HFFc6 (cell line): ENCODE measurements around the gene ATP2C2. TPM values are rescaled to one million over a fixed set of nuclear protein-coding genes. Genes with fewer than 3 reads are reported as not detected.

Source experiments
- DNase-seq: peaks from one replicate; pipeline ENCODE4 v3.0.0-alpha.2; 2018
- H3K27ac Mint-ChIP-seq: 2 replicates; pipeline ENCODE4 v1.8.0; 2020; ENCODE audit warnings: mild to moderate bottlenecking, mixed read lengths
- H3K27me3 Mint-ChIP-seq: 2 replicates; pipeline ENCODE4 v1.8.0; 2021; ENCODE audit warnings: mild to moderate bottlenecking, moderate library complexity, mixed read lengths; ENCODE audit not compliant: insufficient read depth
- H3K36me3 Mint-ChIP-seq: 2 replicates; pipeline ENCODE4 v1.8.0; 2021; ENCODE audit warnings: low read depth, mixed read lengths
- H3K4me1 Mint-ChIP-seq: 2 replicates; pipeline ENCODE4 v1.8.0; 2020; ENCODE audit warnings: low read depth, mixed read lengths
- H3K4me3 Mint-ChIP-seq: 2 replicates; pipeline ENCODE4 v1.8.0; 2020; ENCODE audit warnings: mild to moderate bottlenecking, moderate library complexity, mixed read lengths
- H3K9me3 Mint-ChIP-seq: 2 replicates; pipeline ENCODE4 v1.8.0; 2020; ENCODE audit warnings: mild to moderate bottlenecking, mixed read lengths
- CTCF ChIP-seq: fragments of 200-600 bp; sonication (generic); IDR thresholded peaks from 2 replicates; pipeline ENCODE4 v1.5.0; 2021; ENCODE audit warnings: antibody characterized with exemption, mild to moderate bottlenecking
- long read RNA-seq: library from polyadenylated mRNA; unstranded; transcript quantifications from one replicate; pipeline ENCODE4 v2.0.0, GENCODE V29; 2019
- total RNA-seq, 6 experiments: library from RNA; stranded (reverse); fragmentation: NEBNext Ultra II Directional; extraction: Animal tissue kit (Norgen Biotek cat#: 25700); gene quantifications; 2 replicates in 1 of 6; 3 replicates in 5 of 6; pipeline ENCODE4 v1.2.3, GENCODE V29; 2021

The ATP2C2 gene
- not detected for total RNA-seq
- long read RNA-seq, partial matches to known transcripts = 0 of 3 reads
- long read RNA-seq, other reads (novel, unspliced or antisense) = 2 of 3 reads

- no peaks in the 10 kb centered on the region for H3K9me3 Mint-ChIP-seq
- no peak for TF ChIP-seq CTCF
- H3K36me3 Mint-ChIP-seq = no peaks in the 10 kb centered on the region
- H3K27ac Mint-ChIP-seq = no peak within 1 kb of the TSS
- peaks cover 41% of the 10 kb centered on the region for H3K27me3 Mint-ChIP-seq
- no peaks in the 10 kb centered on the region for H3K4me1 Mint-ChIP-seq
- no peak within 1 kb of the TSS for H3K4me3 Mint-ChIP-seq
- DNase-seq = no peak
Observed at GRCh38 chr16:84368308-84368996, at the start of gene ATP2C2. TSS of gene ATP2C2 (plus strand) at chr16:84368538. CDS start at chr16:84368616, 78 bp downstream.

- peaks cover 4% of the 10 kb centered on the region; the same call in 1 of the 2 replicates for H3K9me3 Mint-ChIP-seq
- no peak for TF ChIP-seq CTCF
- H3K27me3 Mint-ChIP-seq = peaks cover 9% of the 10 kb centered on the region
- DNase-seq = no peak
- no peak overlapping the region for H3K27ac Mint-ChIP-seq
- no peaks in the 10 kb centered on the region for H3K36me3 Mint-ChIP-seq
- peaks cover 12% of the 10 kb centered on the region for H3K4me1 Mint-ChIP-seq
- H3K4me3 Mint-ChIP-seq = no peak overlapping the region
Observed at GRCh38 chr16:84319146-84319760, 49.1 kb upstream of the ATP2C2 start.

- peaks cover 5% of the 10 kb centered on the region for H3K27me3 Mint-ChIP-seq
- peaks cover 4% of the 10 kb centered on the region; the same call in 1 of the 2 replicates for H3K9me3 Mint-ChIP-seq
- no peak for DNase-seq
- H3K4me1 Mint-ChIP-seq = no peaks in the 10 kb centered on the region
- no peaks in the 10 kb centered on the region for H3K36me3 Mint-ChIP-seq
- TF ChIP-seq CTCF = no peak
- H3K4me3 Mint-ChIP-seq = no peak overlapping the region
- H3K27ac Mint-ChIP-seq = no peak overlapping the region
Observed at GRCh38 chr16:84320511-84320910, 47.8 kb upstream of the ATP2C2 start.

- peaks cover 5% of the 10 kb centered on the region for H3K27me3 Mint-ChIP-seq
Observed at GRCh38 chr16:84321932-84322331, 46.4 kb upstream of the ATP2C2 start.

GRCh38 chr16:84322749-84323148 lies 45.6 kb upstream of the ATP2C2 start:
- no peak for DNase-seq
- TF ChIP-seq CTCF = no peak
- Mint-ChIP-seq H3K27me3 (peaks cover 8% of the 10 kb centered on the region), H3K36me3 (peaks cover 3% of the 10 kb centered on the region), H3K4me1 (no peaks in the 10 kb centered on the region), H3K9me3 (peaks cover 6% of the 10 kb centered on the region; the same call in 1 of the 2 replicates), H3K27ac (no peak overlapping the region), H3K4me3 (no peak overlapping the region)

More at GRCh38 chr16:84321932-84322331, 46.4 kb upstream of the ATP2C2 start:
- no peak overlapping the region for H3K4me3 Mint-ChIP-seq
- H3K4me1 Mint-ChIP-seq = no peaks in the 10 kb centered on the region
- H3K9me3 Mint-ChIP-seq = peaks cover 4% of the 10 kb centered on the region; the same call in 1 of the 2 replicates
- no peak for TF ChIP-seq CTCF
- no peaks in the 10 kb centered on the region for H3K36me3 Mint-ChIP-seq
- DNase-seq = no peak
- H3K27ac Mint-ChIP-seq = no peak overlapping the region
